Measurements from ENCODE around the gene DDX21. TPM values are rescaled to one million over a fixed set of nuclear protein-coding genes. Genes with fewer than 3 reads are reported as not detected.

The DDX21 gene
- total and polyA plus RNA-seq, 9 of the 15 experiments (the other 6 are each of a cell fraction or from before 2014, with no cell fraction given): 143 to 365 (median 281) TPM

DNA sequence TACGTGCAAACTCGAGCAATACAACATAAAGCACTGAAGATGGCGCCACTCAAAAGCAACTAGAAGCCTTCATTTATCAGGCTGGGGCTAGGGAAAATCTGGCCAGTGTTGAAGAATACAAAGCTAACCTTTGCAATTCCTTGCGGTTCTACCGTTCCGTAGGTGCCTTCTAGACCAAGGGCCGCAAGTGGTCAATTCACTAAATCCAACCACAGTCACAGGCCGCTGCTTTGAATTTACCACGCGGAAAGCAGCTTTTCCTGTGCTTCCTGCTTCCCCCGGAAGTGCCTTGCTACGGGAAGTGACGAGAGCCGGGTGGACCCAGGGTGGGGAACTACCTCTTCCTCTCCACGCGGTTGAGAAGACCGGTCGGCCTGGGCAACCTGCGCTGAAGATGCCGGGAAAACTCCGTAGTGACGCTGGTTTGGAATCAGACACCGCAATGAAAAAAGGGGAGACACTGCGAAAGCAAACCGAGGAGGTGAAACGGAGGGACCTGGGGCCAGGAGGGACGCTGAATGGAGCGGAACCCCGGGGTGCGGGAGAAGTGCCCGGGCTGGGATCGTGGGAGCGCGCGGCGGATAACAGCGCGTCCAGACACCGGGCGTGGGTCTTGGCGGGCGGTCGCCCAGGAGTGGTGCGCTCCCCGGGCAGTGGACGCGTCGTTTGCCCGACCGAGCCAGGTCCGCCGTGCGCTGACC, at the start of gene DDX21 (continued):
- no peak for TF ChIP-seq BCLAF1 (IDR thresholded peaks at IDR 0.05; ENCODE audit: borderline replicate concordance in 1 of 2, control insufficient read depth in 1 of 2, low read depth in 2 of 2, low read length in 1 of 2)
- no peak for TF ChIP-seq ZNF655 (CRISPR knock-in tag; IDR thresholded peaks at IDR 0.05)
- no peak; the same call in 1 of the 2 replicates for TF ChIP-seq IRF2 (CRISPR knock-in tag; IDR thresholded peaks at IDR 0.05)
- no peak for TF ChIP-seq CBX8 (IDR thresholded peaks at IDR 0.05; ENCODE audit: borderline replicate concordance, extremely low read depth, low read depth, low read length, poor library complexity, severe bottlenecking)
- TF ChIP-seq, protein P1, sequence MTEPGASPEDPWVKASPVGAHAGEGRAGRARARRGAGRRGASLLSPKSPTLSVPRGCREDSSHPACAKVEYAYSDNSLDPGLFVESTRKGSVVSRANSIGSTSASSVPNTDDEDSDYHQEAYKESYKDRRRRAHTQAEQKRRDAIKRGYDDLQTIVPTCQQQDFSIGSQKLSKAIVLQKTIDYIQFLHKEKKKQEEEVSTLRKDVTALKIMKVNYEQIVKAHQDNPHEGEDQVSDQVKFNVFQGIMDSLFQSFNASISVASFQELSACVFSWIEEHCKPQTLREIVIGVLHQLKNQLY (CRISPR knock-in tag; conservative IDR thresholded peaks at IDR 0.05): peak in 1 of 2 experiments; percentile 76; a peak in 1 of 4 replicates
- TF ChIP-seq PHB2 (IDR thresholded peaks at IDR 0.05; ENCODE audit: low read depth): peak; percentile 42; the same call in 1 of the 2 replicates
- TF ChIP-seq CBFB (CRISPR knock-in tag; IDR thresholded peaks at IDR 0.05): peak; percentile 61; the same call in 1 of the 2 replicates
- TF ChIP-seq POLR2AphosphoS5 (IDR thresholded peaks at IDR 0.05; ENCODE audit: control insufficient read depth, insufficient read depth, low read depth, low read length): peak; percentile 93
- TF ChIP-seq ZNF592 (IDR thresholded peaks at IDR 0.05): peak; percentile 85
- TF ChIP-seq, protein P2, sequence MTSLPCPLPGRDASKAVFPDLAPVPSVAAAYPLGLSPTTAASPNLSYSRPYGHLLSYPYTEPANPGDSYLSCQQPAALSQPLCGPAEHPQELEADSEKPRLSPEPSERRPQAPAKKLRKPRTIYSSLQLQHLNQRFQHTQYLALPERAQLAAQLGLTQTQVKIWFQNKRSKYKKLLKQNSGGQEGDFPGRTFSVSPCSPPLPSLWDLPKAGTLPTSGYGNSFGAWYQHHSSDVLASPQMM (CRISPR knock-in tag; IDR thresholded peaks at IDR 0.05): no peak
- TF ChIP-seq SPI1 (IDR thresholded peaks at IDR 0.05; ENCODE audit: borderline replicate concordance, low read depth, low read length): peak; percentile 91
- TF ChIP-seq CHAMP1 (IDR thresholded peaks at IDR 0.05): peak; percentile 73; the same call in 1 of the 2 replicates
- no peak for TF ChIP-seq ZC3H8 (IDR thresholded peaks at IDR 0.05)

Data from K562 (cell line).